Stimulated activated naive B cell treated with anti-CD40 and anti-IgM and Interleukin-4, amounts not matched to agents 10 μg/mL and 1 μg/mL and 100 μg/mL, for 72 hours (primary cell): Measurements from ENCODE around the gene PAK6.
A peak's percentile ranks its signal among the peaks of the same experiment; 100 is the strongest.

Source experiments
- ATAC-seq, 2 donors: fragments of 150-1000 bp; cut with Tn5 transposase; replicated peaks; 2 replicates each; pipeline ENCODE4 v1.10.0; 2021; ENCODE audit warnings: moderate library complexity in 1 of 2
- DNase-seq: peaks from one replicate; pipeline ENCODE4 v3.0.0; 2021
- H3K27ac Mint-ChIP-seq: one replicate; pipeline ENCODE4 v1.8.0; 2022; ENCODE audit warnings: mild to moderate bottlenecking, mixed read lengths
- H3K27me3 Mint-ChIP-seq, 2 donors: one replicate each; pipeline ENCODE4 v1.8.0; 2022; ENCODE audit warnings: mixed read lengths in 2 of 2
- H3K36me3 Mint-ChIP-seq, 2 donors: one replicate each; pipeline ENCODE4 v1.8.0; 2022; ENCODE audit warnings: mixed read lengths in 2 of 2, mild to moderate bottlenecking in 1 of 2
- H3K4me1 Mint-ChIP-seq, 2 donors: one replicate each; pipeline ENCODE4 v1.8.0; 2022; ENCODE audit warnings: mixed read lengths in 2 of 2, mild to moderate bottlenecking in 1 of 2
- H3K4me3 Mint-ChIP-seq, 2 donors: one replicate each; pipeline ENCODE4 v1.8.0; 2022; ENCODE audit warnings: mild to moderate bottlenecking in 2 of 2, mixed read lengths in 2 of 2, moderate library complexity in 1 of 2
- H3K9me3 Mint-ChIP-seq, 2 donors: one replicate each; pipeline ENCODE4 v1.8.0; 2022; ENCODE audit warnings: mixed read lengths in 2 of 2, mild to moderate bottlenecking in 1 of 2

The PAK6 gene

DNA sequence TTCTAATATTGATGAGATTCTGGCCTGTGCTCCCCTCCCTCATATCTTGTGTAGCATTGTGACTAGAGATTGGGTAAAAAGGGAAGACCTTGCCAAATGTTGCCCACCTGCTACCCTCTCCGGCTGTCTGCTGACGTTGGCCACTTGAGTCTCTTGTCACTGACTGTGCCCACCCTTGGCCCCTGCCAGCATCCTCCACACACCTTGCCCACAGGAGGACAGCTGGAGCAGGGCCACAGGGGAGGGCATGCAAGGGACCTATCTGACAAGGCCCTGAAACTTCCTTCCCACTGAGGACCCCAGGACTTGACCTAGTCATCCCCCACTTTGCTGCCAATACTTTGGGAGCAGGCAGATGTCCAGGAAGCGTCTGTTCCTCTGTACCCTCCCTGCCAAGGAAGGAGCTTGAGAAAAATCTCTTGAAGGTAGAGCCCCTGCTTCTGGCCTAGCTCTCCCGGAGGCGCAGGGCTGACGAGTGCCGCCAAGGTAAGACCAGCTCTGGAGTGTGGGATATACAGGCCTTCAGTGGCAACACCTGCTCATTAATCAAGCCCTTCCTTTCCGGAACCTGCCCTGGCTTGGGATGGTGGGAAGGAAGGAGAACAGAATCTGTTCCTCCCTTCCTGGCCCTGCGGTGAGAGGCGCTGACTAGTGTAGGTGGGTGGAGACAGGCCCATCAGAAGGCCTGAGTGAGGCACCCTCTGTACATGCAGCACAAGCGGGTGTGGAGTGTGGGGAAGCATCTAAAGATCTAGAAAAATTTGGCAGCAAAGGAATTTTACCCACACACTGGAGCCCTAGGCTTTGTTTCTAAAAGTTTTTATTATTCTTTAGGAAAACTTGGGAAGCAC, 4.9 kb upstream of the PAK6 start:
- Mint-ChIP-seq H3K4me1 (peaks cover 17 to 29% of the 10 kb centered on the region in 2 donors), H3K27ac (no peak overlapping the region), H3K9me3 (no peaks in the 10 kb centered on the region), H3K4me3 (no peak overlapping the region), H3K36me3 (no peaks in the 10 kb centered on the region), H3K27me3 (no peaks in the 10 kb centered on the region)
- no peak for DNase-seq
- ATAC-seq: no peak

DNA sequence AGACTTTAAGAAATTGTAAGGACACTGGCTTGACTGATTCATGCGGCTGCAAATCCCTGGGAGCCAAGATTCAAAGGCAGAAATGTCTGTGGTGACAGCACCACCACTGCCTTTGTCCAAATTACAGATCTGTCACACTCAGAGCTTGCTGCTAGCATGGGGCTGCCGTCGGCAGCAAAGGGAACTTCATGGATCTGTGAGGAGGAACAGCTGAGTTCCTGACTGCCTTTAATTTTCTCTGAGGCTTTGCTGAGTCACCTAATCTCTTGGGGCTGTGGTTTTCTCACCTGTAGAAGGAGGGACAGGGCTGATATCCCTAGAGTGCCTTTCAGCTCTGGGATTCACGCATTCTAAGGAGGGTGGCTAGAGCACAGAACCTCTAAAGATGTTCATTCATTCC, 4.1 kb upstream of the PAK6 start:
- DNase-seq (no peak), ATAC-seq (peak; percentile 6 to 19)
- peaks cover 6 to 8% of the 10 kb centered on the region in 2 donors for H3K27me3 Mint-ChIP-seq
- H3K36me3 Mint-ChIP-seq: no peaks in the 10 kb centered on the region
- no peaks in the 10 kb centered on the region for H3K9me3 Mint-ChIP-seq
- H3K27ac Mint-ChIP-seq: peak overlapping the region; percentile 47
- peak overlapping the region in 1 of 2 donors; percentile 9 for H3K4me3 Mint-ChIP-seq
- H3K4me1 Mint-ChIP-seq: peaks cover 23 to 38% of the 10 kb centered on the region in 2 donors

DNA sequence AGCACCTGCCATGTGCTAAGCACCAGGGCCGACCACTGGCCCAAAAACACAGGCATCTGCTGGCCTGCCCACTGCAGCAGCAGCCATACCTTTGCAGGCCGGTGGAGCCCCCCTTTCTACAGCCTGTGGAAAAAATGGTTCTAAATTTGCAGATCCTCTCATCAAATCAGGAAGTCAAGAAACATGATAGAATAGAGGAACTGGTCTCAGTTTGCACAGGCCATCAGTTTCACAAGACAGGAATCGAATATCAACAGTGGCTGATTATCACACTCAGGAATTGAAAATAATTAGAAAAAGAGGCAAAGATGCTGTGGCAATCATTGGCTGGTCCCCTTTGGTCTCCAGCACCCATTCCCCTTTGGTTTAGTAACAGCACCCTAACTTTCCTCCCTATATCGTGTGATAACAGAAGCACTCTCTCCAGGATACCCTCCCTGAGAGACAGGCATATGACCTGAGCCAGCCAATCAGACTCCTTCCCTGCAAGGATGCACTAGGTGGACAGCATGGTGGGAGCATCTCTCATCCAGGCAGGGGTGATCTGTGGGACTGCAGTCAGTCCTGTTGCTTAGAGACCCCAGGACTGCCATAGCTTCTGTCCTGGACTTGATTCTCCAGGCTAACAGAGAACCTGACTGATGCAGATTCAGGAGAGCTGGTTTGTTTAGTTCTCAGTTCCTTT, 3.5 kb upstream of the PAK6 start:
- H3K36me3 Mint-ChIP-seq: no peaks in the 10 kb centered on the region
- no peaks in the 10 kb centered on the region for H3K9me3 Mint-ChIP-seq
- H3K27me3 Mint-ChIP-seq: peaks cover 7 to 13% of the 10 kb centered on the region in 2 donors
- peak; percentile 82 for ATAC-seq
- H3K4me3 Mint-ChIP-seq: peak overlapping the region in 1 of 2 donors; percentile 24
- DNase-seq: no peak
- H3K4me1 Mint-ChIP-seq: peaks cover 23 to 38% of the 10 kb centered on the region in 2 donors
- H3K27ac Mint-ChIP-seq: no peak overlapping the region

DNA sequence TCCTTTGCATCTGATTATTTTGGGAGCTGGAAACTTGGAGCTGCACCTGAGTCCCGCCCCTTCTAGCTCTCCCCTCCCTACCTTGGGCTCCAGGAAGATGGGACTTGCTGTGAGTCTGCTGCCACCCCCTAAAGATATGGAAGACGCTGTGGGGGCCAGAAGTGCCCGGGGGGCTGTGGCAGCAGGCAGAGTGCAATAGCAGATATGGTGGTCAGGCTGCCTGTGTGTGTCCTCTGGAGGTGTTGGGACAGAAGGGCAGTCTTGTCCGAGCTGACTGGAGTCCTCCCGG, 485 bp downstream of the PAK6 start:
- DNase-seq (no peak), ATAC-seq (no peak)
- Mint-ChIP-seq H3K4me3 (peak overlapping the region; percentile 68 to 75), H3K27me3 (peaks cover 7 to 20% of the 10 kb centered on the region in 2 donors), H3K9me3 (no peaks in the 10 kb centered on the region), H3K36me3 (no peaks in the 10 kb centered on the region), H3K27ac (no peak overlapping the region), H3K4me1 (peaks cover 23 to 34% of the 10 kb centered on the region in 2 donors)

DNA sequence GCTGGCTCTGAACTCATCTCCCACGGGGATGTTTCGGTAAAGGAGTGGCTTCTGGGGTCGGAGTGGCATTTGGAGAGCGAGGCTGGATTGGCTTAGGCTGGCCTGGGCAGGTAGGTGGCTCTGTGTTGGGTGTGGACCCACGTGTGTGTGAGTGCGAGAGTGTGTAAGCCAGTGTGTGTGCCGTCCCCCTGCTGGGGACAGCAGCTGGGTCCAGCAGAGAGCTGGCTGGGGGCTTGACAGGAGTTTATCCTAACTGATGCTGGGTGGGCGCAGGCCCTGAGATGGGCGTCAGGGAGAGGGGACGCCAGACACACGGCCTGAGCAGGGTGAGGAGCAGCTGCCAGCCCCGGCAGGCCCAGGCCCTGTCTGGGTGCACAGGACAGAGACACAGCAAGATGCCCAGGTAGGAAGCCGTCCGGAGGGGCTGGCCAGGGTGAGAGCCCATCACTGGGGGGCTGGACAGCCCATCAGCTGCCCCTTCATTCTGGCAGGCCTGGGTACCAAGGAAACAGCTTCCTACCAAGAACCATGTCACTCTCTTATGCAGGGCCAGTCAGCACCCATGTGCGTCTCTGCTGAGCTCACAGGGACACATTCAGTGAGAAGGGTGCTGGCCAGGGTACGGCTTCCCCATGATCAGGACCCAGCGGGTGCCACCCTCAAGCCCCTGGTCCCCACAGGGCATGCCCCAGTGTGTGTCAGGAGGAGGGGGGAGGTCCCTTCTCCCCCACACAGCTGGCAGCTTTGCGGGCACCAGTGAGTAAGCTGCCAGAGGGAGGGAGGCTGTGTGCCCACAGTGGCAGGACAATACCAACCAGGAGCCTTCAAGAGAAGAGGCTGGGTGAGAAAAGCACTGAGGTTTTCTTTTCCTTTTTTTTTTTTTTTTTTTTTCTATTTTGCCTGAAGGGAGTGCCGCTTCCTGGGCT, 1.1 kb downstream of the PAK6 start:
- ATAC-seq (no peak), DNase-seq (no peak)
- Mint-ChIP-seq H3K9me3 (no peaks in the 10 kb centered on the region), H3K36me3 (no peaks in the 10 kb centered on the region), H3K4me1 (peaks cover 20 to 28% of the 10 kb centered on the region in 2 donors), H3K4me3 (peak overlapping the region in 1 of 2 donors; percentile 68), H3K27ac (no peak overlapping the region), H3K27me3 (peaks cover 7 to 20% of the 10 kb centered on the region in 2 donors)

DNA sequence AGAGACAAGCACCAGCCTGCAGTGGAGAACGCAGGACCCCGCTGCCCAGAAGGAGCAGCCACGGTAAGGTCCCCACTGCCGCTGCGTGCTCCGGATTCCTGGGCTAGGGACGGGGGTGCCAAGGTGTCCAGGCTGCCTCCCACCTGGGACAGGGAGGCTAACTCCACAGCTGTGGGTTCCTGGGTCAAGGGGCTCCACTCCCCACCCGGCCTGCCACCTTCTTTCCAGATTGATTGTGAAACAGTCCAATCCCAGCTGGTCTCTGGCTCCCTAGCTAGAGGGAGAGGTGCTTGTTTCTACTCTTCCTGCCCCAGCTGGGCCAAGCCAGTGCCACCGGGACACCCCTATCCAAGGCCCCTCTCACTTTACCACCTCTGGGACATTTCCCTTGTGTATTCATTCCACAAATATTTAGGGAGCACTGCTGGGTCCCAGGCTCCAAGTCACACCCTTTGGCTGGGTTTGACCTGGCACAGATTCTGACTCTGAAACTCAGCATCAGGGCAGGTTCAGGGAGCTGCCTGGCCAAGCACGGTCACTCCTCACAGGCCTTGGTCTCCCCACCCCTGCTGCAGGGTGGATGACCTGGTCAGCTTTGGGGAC, 1.9 kb downstream of the PAK6 start:
- Mint-ChIP-seq H3K4me1 (peaks cover 13 to 21% of the 10 kb centered on the region in 2 donors), H3K27ac (no peak overlapping the region), H3K36me3 (no peaks in the 10 kb centered on the region), H3K4me3 (no peak overlapping the region), H3K9me3 (no peaks in the 10 kb centered on the region), H3K27me3 (peaks cover 7 to 20% of the 10 kb centered on the region in 2 donors)
- ATAC-seq (no peak), DNase-seq (no peak)

DNA sequence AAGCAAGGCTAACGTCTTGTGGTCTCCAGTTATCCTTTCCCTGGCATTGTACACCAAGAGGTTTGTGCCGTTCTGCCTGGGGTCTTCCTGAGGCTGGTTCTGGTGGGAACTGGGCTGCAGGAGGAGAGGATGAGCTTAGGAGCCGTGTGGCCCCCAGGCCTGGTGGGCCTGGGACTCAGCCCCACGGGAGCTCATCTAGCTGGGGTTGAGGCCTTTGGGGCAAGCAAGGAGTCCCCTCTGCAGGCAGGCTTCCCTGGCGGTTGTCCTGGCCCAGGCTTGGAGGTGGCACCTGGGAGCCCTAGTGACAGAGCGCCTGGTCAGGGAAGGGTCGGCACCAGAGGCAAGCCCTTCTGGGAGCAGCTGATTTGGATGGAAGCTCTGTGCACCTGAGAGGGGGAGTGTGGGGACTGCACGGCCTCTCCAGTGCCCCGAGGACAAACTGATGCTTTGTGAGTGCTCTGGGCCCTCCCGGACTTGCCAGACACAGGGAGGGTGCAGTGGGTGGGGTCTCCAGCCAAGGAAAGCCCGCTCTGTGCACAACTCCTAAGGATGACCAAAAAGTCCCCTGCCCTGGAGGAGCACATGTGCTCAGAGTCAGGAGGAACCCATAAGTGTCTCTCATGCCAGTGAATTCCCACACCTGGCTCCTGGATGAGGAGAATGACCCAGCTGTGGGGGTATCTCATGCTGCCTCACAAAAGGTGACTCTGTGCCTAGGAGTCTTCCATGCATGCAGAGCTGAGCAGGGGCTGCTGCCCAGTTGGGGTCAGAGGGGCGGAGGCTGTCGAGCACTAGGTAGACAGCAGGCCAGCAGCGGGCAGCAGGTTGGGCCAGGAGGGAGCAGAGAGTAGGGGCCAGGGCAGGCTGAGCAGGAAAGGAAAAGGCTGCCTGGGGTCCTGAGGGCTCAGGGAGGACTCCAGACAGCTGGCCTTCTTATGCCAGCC, 2.7 kb downstream of the PAK6 start:
- Mint-ChIP-seq H3K4me3 (no peak overlapping the region), H3K9me3 (no peaks in the 10 kb centered on the region), H3K4me1 (peaks cover 11 to 20% of the 10 kb centered on the region in 2 donors), H3K27ac (no peak overlapping the region), H3K36me3 (no peaks in the 10 kb centered on the region), H3K27me3 (peaks cover 7 to 20% of the 10 kb centered on the region in 2 donors)
- ATAC-seq (no peak), DNase-seq (no peak)

DNA sequence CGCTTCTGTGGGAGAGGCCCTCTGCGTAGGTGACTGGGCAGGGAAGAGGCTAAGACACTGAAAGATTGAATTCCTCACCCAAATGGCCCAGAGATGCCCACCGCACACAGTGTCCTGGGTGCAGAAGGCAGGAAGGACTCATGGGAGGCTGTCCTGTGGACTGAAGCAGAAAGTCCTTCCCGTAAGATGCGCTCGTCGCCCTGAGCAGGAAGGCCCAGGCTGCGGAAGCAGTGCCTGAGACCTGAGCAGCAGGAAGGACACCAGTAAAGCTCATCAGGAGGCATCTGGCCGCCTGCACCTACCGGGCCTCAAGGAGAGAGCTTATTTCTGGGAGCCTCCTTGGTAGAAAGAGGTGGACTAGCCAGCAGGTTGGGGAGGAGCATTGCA, 3.3 kb downstream of the PAK6 start:
- peaks cover 7 to 20% of the 10 kb centered on the region in 2 donors for H3K27me3 Mint-ChIP-seq
- no peaks in the 10 kb centered on the region for H3K36me3 Mint-ChIP-seq
- H3K4me3 Mint-ChIP-seq: no peak overlapping the region
- H3K27ac Mint-ChIP-seq: no peak overlapping the region
- no peaks in the 10 kb centered on the region for H3K9me3 Mint-ChIP-seq
- peaks cover 11 to 20% of the 10 kb centered on the region in 2 donors for H3K4me1 Mint-ChIP-seq
- DNase-seq (no peak), ATAC-seq (no peak)

DNA sequence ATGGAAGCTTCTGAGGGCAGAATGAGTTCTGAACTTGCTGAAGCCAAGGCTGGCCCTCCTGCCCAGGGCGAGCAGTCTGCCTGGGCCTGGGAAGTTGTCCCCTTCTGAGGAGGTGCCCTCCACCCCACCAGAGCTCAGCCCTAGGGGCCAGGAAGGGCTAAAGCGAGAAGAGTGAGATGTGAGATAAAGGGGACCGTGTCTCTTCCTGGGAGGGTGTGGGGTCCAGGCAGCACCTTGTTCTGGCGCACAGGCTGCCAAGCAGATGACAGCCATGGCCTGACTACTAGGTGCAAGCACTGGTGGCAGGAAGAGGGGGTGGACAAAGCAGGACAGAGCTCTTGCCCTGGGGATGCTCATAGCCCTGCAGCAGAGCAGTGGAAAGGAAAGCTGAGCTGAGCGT, 3.7 kb downstream of the PAK6 start:
- no peak for ATAC-seq
- Mint-ChIP-seq H3K27ac (peak overlapping the region; percentile 70), H3K27me3 (peaks cover 7 to 20% of the 10 kb centered on the region in 2 donors), H3K9me3 (no peaks in the 10 kb centered on the region), H3K36me3 (no peaks in the 10 kb centered on the region), H3K4me1 (peaks cover 11 to 20% of the 10 kb centered on the region in 2 donors), H3K4me3 (no peak overlapping the region)
- DNase-seq: no peak

DNA sequence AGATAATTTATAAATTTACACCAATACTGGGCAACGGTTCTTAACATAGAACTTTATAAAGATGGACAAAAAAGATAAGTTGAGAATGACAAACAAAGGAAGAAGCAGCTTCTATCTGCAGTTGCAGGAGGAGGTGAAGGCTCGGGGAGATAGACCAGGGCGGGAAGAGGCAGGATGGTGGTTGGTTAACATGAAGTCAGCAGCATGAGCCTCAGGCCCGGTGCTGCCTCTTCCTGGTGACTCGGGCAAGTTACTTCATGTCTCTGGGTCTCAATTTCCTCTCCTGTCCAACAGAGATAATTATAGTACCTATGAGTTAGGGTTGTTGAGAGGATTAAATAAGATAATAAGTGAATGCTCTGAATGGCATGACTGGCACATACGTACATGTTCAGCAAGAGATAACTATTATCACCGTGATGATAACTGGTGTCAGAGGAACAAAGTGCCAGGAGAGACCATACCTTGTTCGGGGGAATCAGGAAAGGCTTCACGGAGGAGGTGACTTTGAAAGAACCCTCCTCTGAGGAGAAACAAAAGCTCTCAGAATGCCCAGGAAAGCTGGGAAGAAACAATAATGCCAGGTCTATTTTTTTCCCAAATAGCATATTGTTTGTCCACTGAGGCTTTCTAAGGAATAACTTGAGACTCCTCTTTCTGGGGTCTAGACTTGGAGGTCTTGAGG, 4.4 kb downstream of the PAK6 start:
- H3K4me1 Mint-ChIP-seq: peaks cover 8 to 16% of the 10 kb centered on the region in 2 donors
- H3K4me3 Mint-ChIP-seq: no peak overlapping the region
- peaks cover 7 to 20% of the 10 kb centered on the region in 2 donors for H3K27me3 Mint-ChIP-seq
- H3K9me3 Mint-ChIP-seq: no peaks in the 10 kb centered on the region
- H3K36me3 Mint-ChIP-seq: no peaks in the 10 kb centered on the region
- H3K27ac Mint-ChIP-seq: no peak overlapping the region
- DNase-seq (no peak), ATAC-seq (no peak)

DNA sequence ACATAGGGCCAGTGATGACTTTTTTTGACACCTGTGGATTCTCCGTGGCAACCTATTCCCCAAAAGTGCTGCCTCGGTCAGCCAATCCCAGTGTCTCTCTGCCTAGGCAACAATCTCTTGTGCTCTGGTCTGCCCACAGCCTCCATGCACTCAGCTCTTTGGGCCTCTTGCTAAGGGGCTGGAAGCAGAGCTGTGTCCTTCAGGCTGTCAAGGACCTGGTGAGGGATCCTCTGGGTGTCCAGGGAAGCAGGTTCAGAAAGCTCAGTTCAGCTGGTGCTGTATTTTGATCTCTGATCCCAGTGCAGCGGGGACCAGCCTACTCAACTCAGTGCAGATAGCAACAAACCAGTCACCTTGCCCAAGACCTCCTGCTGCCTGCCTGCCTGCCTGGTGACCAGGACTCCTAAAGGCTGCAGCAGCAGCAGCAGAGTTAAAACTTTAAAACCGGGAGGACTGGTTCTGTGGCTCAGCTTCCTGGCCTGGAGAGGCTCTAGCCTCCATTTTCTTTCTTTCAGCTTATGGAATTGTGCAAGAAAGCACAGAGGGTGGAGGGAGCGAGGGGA, 6.2 kb downstream of the PAK6 start:
- Mint-ChIP-seq H3K9me3 (no peaks in the 10 kb centered on the region), H3K4me1 (no peaks in the 10 kb centered on the region), H3K36me3 (no peaks in the 10 kb centered on the region), H3K4me3 (no peak overlapping the region), H3K27ac (no peak overlapping the region), H3K27me3 (peaks cover 3 to 13% of the 10 kb centered on the region in 2 donors)
- ATAC-seq (no peak), DNase-seq (no peak)

DNA sequence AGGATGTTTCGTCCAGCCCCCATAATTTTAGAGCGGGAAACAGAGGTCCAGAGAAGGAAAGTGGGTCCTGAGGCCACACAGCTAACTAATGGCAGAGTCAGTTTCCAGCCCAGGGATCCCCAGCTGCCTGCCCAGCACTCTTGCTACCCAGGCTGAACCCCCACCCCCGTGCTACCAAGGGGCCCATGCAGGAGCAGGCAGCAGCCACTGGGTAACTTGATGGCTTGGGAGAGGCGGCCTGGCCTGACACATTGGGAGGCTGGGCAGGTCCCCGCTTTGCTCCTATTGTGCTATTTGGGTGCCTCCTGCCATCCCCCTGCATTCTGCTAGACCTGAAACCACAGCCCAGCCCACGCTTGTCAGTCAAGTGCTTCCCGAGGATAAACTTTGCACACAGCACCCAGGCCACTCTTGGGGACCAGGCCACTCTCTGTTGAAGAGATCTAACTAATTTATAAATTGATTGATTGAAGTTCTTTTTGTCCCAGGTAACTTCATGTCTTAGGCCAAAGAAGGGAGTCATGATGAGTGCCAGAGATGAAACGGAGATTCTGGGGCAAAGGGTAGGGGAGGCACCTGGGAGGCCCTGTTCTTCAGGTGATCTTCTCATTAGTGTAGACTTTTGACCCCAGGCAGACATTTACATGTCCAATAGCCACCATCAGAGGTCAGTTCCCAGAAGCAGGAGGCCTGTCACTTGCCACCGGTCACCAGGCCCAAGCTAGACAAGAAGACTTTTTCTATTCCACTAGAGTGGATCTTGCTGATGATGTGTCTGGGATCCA, 7.0 kb downstream of the PAK6 start:
- peaks cover 6 to 10% of the 10 kb centered on the region in 2 donors for H3K27me3 Mint-ChIP-seq
- H3K27ac Mint-ChIP-seq: peak overlapping the region; percentile 39
- no peak overlapping the region for H3K4me3 Mint-ChIP-seq
- no peaks in the 10 kb centered on the region for H3K36me3 Mint-ChIP-seq
- ATAC-seq: no peak
- H3K4me1 Mint-ChIP-seq: no peaks in the 10 kb centered on the region
- no peak for DNase-seq
- H3K9me3 Mint-ChIP-seq: no peaks in the 10 kb centered on the region
